HG03045 (cell line): Measurements from ENCODE around the gene APOH.
"Not testable (repeated sequence)": the region's sequence is repeated elsewhere in the genome, so short reads cannot be mapped to it uniquely, and the experiment has no call there.

Source experiments
- ATAC-seq: cut with Tn5 transposase; IDR thresholded peaks from one replicate; pipeline ENCODE4 v1.9.1; 2021; ENCODE audit warnings: mild to moderate bottlenecking, moderate library complexity; ENCODE audit not compliant: unreplicated experiment

Gene APOH

GRCh38 chr17:66228887-66229782 lies at the start of gene APOH:
Gene APOH, minus strand, starts transcription at chr17:66229415. Its CDS starts 36 bp downstream, at chr17:66229379.
- ATAC-seq = no peak

- no peak for ATAC-seq
Measured at GRCh38 chr17:66277191-66277590, 48.0 kb upstream of the APOH start.

GRCh38 chr17:66276328-66276937 lies 47.2 kb upstream of the APOH start:
- ATAC-seq = no peak

- ATAC-seq = no peak
Measured at GRCh38 chr17:66275651-66276050, 46.4 kb upstream of the APOH start.

- no peak for ATAC-seq
Measured at GRCh38 chr17:66273586-66273848, 44.3 kb upstream of the APOH start.

- ATAC-seq = no peak
Measured at GRCh38 chr17:66272811-66273585, 43.8 kb upstream of the APOH start.

- no peak for ATAC-seq
Measured at GRCh38 chr17:66271512-66271911, 42.3 kb upstream of the APOH start.

GRCh38 chr17:66270106-66270505 lies 40.9 kb upstream of the APOH start:
- no peak for ATAC-seq

GRCh38 chr17:66268247-66268927 lies 39.2 kb upstream of the APOH start:
- ATAC-seq = no peak

GRCh38 chr17:66264696-66265095 lies 35.5 kb upstream of the APOH start:
- no peak for ATAC-seq

GRCh38 chr17:66262767-66263166 lies 33.6 kb upstream of the APOH start:
- ATAC-seq = no peak

- no peak for ATAC-seq
Measured at GRCh38 chr17:66260688-66261087, 31.5 kb upstream of the APOH start.

GRCh38 chr17:66260275-66260674 lies 31.1 kb upstream of the APOH start:
- no peak for ATAC-seq

GRCh38 chr17:66255527-66255971 lies 26.3 kb upstream of the APOH start:
- no peak for ATAC-seq

- no peak for ATAC-seq
Measured at GRCh38 chr17:66255112-66255511, 25.9 kb upstream of the APOH start.

GRCh38 chr17:66253458-66253857 lies 24.2 kb upstream of the APOH start:
- ATAC-seq = not testable (repeated sequence)

GRCh38 chr17:66250686-66251085 lies 21.5 kb upstream of the APOH start:
- no peak for ATAC-seq

- ATAC-seq = no peak
Measured at GRCh38 chr17:66248285-66248684, 19.1 kb upstream of the APOH start.

- ATAC-seq = no peak
Measured at GRCh38 chr17:66241839-66242238, 12.6 kb upstream of the APOH start.

- no peak for ATAC-seq
Measured at GRCh38 chr17:66240630-66241029, 11.4 kb upstream of the APOH start.

GRCh38 chr17:66240013-66240412 lies 10.8 kb upstream of the APOH start:
- no peak for ATAC-seq
